NCI-H226 (cell line): ENCODE results near the gene EPHA3.

Source experiments
- DNase-seq: peaks from one replicate; pipeline ENCODE4 v3.0.0-alpha.2; 2015

The EPHA3 gene

GRCh38 chr3:89467898-89468363 lies 360.5 kb downstream of the EPHA3 start:
- no peak for DNase-seq

- no peak for DNase-seq
Measured at GRCh38 chr3:89472101-89472500, 364.7 kb downstream of the EPHA3 start.

- DNase-seq: no peak
Measured at GRCh38 chr3:89474333-89475130, 367.1 kb downstream of the EPHA3 start.

- DNase-seq: no peak
Measured at GRCh38 chr3:89488800-89489580, 381.6 kb downstream of the EPHA3 start.

GRCh38 chr3:89490129-89490528 lies 382.7 kb downstream of the EPHA3 start:
- DNase-seq: no peak

- DNase-seq: no peak
Measured at GRCh38 chr3:89494734-89495133, 387.3 kb downstream of the EPHA3 start.

- DNase-seq: no peak
Measured at GRCh38 chr3:89503891-89504391, 396.5 kb downstream of the EPHA3 start.

GRCh38 chr3:89504432-89504831 lies 397.0 kb downstream of the EPHA3 start:
- DNase-seq: no peak

GRCh38 chr3:89506462-89507103 lies 399.2 kb downstream of the EPHA3 start:
- no peak for DNase-seq

- DNase-seq: peak; percentile 10
Measured at GRCh38 chr3:89521328-89521727, 413.9 kb downstream of the EPHA3 start.

GRCh38 chr3:89522155-89522554 lies 414.7 kb downstream of the EPHA3 start:
- no peak for DNase-seq

GRCh38 chr3:89525609-89526008 lies 418.2 kb downstream of the EPHA3 start:
- DNase-seq: no peak

GRCh38 chr3:89527736-89528305 lies 420.4 kb downstream of the EPHA3 start:
- no peak for DNase-seq
